ENCODE data around the gene CCDC77.

- TF ChIP-seq POLR2A (IDR thresholded peaks at IDR 0.05; ENCODE audit: low read depth, low read length) (no peak), POLR2AphosphoS5 (IDR thresholded peaks at IDR 0.05; ENCODE audit: low read depth, low read length) (no peak), TAF1 (IDR thresholded peaks at IDR 0.05; ENCODE audit: borderline replicate concordance, low read depth, low read length) (no peak)
Observed at GRCh38 chr12:367972-368371, 33.5 kb upstream of the CCDC77 start.

Measured in GM12892 (cell line).